Natural killer cell (primary cell): ENCODE data around the gene ST8SIA5. TPM values are rescaled to one million over a fixed set of nuclear protein-coding genes. Genes with fewer than 3 reads are reported as not detected.

Experiments used
- ATAC-seq, 3 donors: fragments of 150-1000 bp in 2 of 3; fragments of 200-7000 bp in 1 of 3; cut with Tn5 transposase; 1 replicate in 1 of 3; 2 replicates in 2 of 3; pipeline ENCODE4 v1.10.0; 2021; ENCODE audit warnings: mild to moderate bottlenecking in 2 of 3, moderate library complexity in 2 of 3
- DNase-seq, 2 donors: peaks; one replicate each; pipeline versions ENCODE4 v3.0.0 to v3.0.0-alpha.2; 2013 to 2021; ENCODE audit warnings: mixed read lengths in 1 of 2
- H3K27ac ChIP-seq: one replicate; pipeline ENCODE4 v1.5.1; 2013; ENCODE audit warnings: mild to moderate bottlenecking, low read length
- H3K27me3 ChIP-seq: one replicate; pipeline ENCODE4 v1.6.1; 2013; ENCODE audit warnings: low read length; ENCODE audit not compliant: control insufficient read depth, insufficient read depth
- H3K36me3 ChIP-seq: one replicate; pipeline ENCODE4 v1.6.1; 2013; ENCODE audit warnings: low read length; ENCODE audit not compliant: control insufficient read depth, insufficient read depth
- H3K4me1 ChIP-seq: one replicate; pipeline ENCODE4 v1.6.1; 2013; ENCODE audit warnings: low read length; ENCODE audit not compliant: control insufficient read depth, insufficient read depth
- H3K4me3 ChIP-seq: one replicate; pipeline ENCODE4 v1.5.1; 2013; ENCODE audit warnings: low read length
- H3K9me3 ChIP-seq: one replicate; pipeline ENCODE4 v1.6.1; 2013; ENCODE audit warnings: low read length; ENCODE audit not compliant: control insufficient read depth, insufficient read depth
- H3K27ac Mint-ChIP-seq, 2 donors: one replicate each; pipeline ENCODE4 v1.8.0; 2022; ENCODE audit warnings: mild to moderate bottlenecking in 2 of 2, mixed read lengths in 2 of 2, moderate library complexity in 1 of 2
- H3K27me3 Mint-ChIP-seq, 2 donors: one replicate each; pipeline ENCODE4 v1.8.0; 2022; ENCODE audit warnings: low read depth in 2 of 2, mixed read lengths in 2 of 2
- H3K36me3 Mint-ChIP-seq: one replicate; pipeline ENCODE4 v1.8.0; 2022; ENCODE audit warnings: mixed read lengths
- H3K4me1 Mint-ChIP-seq, 2 donors: one replicate each; pipeline ENCODE4 v1.8.0; 2022; ENCODE audit warnings: mixed read lengths in 2 of 2
- H3K4me3 Mint-ChIP-seq: one replicate; pipeline ENCODE4 v1.8.0; 2022; ENCODE audit warnings: mild to moderate bottlenecking, moderate library complexity, mixed read lengths
- H3K9me3 Mint-ChIP-seq, 2 donors: one replicate each; pipeline ENCODE4 v1.8.0; 2022; ENCODE audit warnings: mixed read lengths in 2 of 2
- CTCF ChIP-seq: fragments of 200-600 bp; IDR thresholded peaks from one replicate; pipeline ENCODE4 v1.8.0; 2022; ENCODE audit warnings: antibody characterized with exemption
- WGBS: methylation state at CpG from one replicate; pipeline ENCODE4 v1.1.7; 2013; ENCODE audit warnings: missing lambda C conversion rate; ENCODE audit not compliant: insufficient coverage; 5-methylcytosine and 5-hydroxymethylcytosine counted together
- intact Hi-C: fragments of 100-400 bp; cut with micrococcal nuclease; formaldehyde crosslinking; loops from one replicate; pipeline ENCODE4 v1.14.2; 2022
- total RNA-seq, 4 donors: library from RNA; stranded (reverse); fragments of 120-200 nt in 1 of 4; gene quantifications; one replicate each; pipeline versions ENCODE4 v1.2.3 to v1.2.4, GENCODE V29; 2013 to 2022

The ST8SIA5 gene
- total RNA-seq, 3 donors from 2014 or later (not counting 1 experiment from before 2014, with no cell fraction given): 0.23 TPM; not detected in 2

DNA sequence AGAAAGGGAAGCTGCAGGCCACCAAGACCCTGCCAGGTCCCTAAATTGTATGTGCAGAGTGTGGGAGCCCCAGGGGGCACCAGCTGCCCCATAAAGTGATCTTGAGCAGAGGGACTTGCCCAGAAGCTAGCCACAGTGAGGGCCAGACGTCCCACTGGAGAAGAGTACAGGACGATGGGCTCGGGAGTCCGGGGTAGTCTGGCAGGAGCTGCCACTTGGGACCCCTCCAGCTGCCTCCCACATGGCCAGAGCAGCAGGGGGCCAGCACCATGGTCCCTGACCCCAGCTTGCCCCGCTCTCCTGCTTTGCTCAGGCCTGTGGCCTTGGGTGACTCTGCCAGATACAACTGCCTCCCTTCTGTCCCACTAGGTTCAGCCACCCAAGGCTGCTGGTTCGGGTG, 88.2 kb downstream of the ST8SIA5 start:
- Mint-ChIP-seq H3K27me3 (peaks cover 8 to 12% of the 10 kb centered on the region in 2 donors), H3K9me3 (no peaks in the 10 kb centered on the region), H3K4me1 (no peaks in the 10 kb centered on the region), H3K27ac (no peak overlapping the region), H3K4me3 (no peak overlapping the region), H3K36me3 (no peaks in the 10 kb centered on the region)
- 60% methylated on average over 6 of the region's 6 CpGs for WGBS
- intact Hi-C loops: no loop called here
- no peaks in the 10 kb centered on the region for H3K27me3 ChIP-seq
- no peaks in the 10 kb centered on the region for H3K36me3 ChIP-seq
- TF ChIP-seq CTCF: no peak
- H3K9me3 ChIP-seq: no peaks in the 10 kb centered on the region
- DNase-seq (no peak), ATAC-seq (no peak)
- H3K4me3 ChIP-seq: no peak overlapping the region
- H3K27ac ChIP-seq: no peak overlapping the region
- H3K4me1 ChIP-seq: no peaks in the 10 kb centered on the region

DNA sequence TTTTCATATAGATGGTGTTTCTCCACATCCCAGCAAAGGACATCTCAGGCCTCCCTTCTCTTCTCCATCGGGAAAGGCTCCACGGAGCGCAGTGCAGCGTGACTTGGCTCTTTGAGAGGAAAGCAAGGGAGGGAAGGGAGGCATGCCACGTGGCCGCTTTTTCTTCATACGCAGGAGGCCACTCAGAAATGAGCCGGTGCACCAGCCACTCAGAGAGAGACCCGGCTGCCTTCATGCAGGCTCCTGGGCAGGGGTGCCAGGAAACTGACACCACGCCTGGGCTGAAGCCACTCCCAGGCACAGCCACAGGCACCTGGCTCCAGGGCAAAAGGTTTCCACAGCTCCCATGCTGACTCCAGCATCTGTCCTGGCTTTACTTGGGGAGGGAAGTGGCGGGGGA, 88.7 kb downstream of the ST8SIA5 start:
- no peaks in the 10 kb centered on the region for H3K27me3 ChIP-seq
- Mint-ChIP-seq H3K27ac (no peak overlapping the region), H3K36me3 (no peaks in the 10 kb centered on the region), H3K27me3 (peaks cover 10 to 17% of the 10 kb centered on the region in 2 donors), H3K4me1 (no peaks in the 10 kb centered on the region), H3K9me3 (no peaks in the 10 kb centered on the region), H3K4me3 (no peak overlapping the region)
- TF ChIP-seq CTCF: no peak
- H3K4me3 ChIP-seq: no peak overlapping the region
- intact Hi-C loops: no loop called here
- H3K4me1 ChIP-seq: no peaks in the 10 kb centered on the region
- no peaks in the 10 kb centered on the region for H3K36me3 ChIP-seq
- no peak overlapping the region for H3K27ac ChIP-seq
- ATAC-seq: no peak
- H3K9me3 ChIP-seq: no peaks in the 10 kb centered on the region
- no peak for DNase-seq
- 88% methylated on average over 10 of the region's 11 CpGs for WGBS

- intact Hi-C loops: no loop called here
- no peak for TF ChIP-seq CTCF
- Histone ChIP-seq H3K4me3 (no peak overlapping the region), H3K36me3 (no peaks in the 10 kb centered on the region), H3K27ac (no peak overlapping the region), H3K9me3 (no peaks in the 10 kb centered on the region), H3K27me3 (no peaks in the 10 kb centered on the region), H3K4me1 (no peaks in the 10 kb centered on the region)
- 95% methylated on average over 1 of the region's 1 CpG for WGBS
- no peak overlapping the region for H3K27ac Mint-ChIP-seq
- no peaks in the 10 kb centered on the region for H3K36me3 Mint-ChIP-seq
- DNase-seq: no peak
- no peak overlapping the region for H3K4me3 Mint-ChIP-seq
- no peaks in the 10 kb centered on the region for H3K9me3 Mint-ChIP-seq
- no peaks in the 10 kb centered on the region for H3K4me1 Mint-ChIP-seq
- ATAC-seq: no peak
- peaks cover 6 to 12% of the 10 kb centered on the region in 2 donors for H3K27me3 Mint-ChIP-seq
These were observed 93.3 kb downstream of the ST8SIA5 start for GRCh38 chr18:46663539-46663938.

DNA sequence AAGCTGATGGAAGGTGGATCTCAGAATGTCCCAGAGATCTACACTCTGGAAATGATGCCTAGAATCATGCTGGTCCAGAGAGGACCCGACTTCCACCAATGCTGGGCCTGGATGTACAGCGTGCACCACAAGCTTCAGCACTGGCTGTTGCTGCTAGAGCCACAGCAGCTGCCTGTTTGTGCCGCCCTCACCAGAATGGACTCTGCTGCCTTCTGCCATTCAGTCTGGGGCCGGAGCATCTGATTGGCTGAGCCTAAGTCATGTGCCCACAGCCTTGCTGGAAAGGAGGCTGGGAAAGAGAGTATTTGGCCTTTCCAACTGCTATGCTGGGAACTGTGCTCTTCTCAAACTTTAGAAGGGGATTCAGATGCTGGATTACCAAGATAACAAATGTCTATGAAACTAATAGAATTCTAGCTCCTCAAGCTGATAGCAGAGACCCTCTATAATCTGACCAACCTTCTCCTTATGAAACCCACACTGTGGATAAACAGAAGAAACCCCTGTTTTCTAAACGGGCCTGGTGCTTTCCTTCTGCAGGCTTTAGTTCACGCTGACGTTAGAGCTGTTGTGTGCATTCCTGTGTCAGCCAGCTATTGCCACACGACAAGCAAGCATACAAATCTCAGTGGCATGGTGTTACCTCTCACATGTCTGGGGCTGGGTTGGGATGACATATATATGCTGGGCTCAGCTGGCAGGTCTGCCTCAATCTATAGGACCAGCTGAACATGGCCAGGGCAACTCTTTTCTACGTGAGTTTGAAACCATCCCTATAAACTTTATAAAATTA, 95.7 kb downstream of the ST8SIA5 start:
- H3K4me1 Mint-ChIP-seq: no peaks in the 10 kb centered on the region
- H3K9me3 Mint-ChIP-seq: no peaks in the 10 kb centered on the region
- Histone ChIP-seq H3K27me3 (no peaks in the 10 kb centered on the region), H3K27ac (no peak overlapping the region), H3K4me3 (no peak overlapping the region), H3K36me3 (no peaks in the 10 kb centered on the region), H3K9me3 (no peaks in the 10 kb centered on the region), H3K4me1 (no peaks in the 10 kb centered on the region)
- ATAC-seq (no peak), DNase-seq (no peak)
- peaks cover 2 to 12% of the 10 kb centered on the region in 2 donors for H3K27me3 Mint-ChIP-seq
- H3K36me3 Mint-ChIP-seq: no peaks in the 10 kb centered on the region
- no peak overlapping the region for H3K27ac Mint-ChIP-seq
- intact Hi-C loops: no loop called here
- 81% methylated on average over 8 of the region's 9 CpGs for WGBS
- H3K4me3 Mint-ChIP-seq: no peak overlapping the region
- TF ChIP-seq CTCF: no peak
